ENCODE data around the gene CNGB1.
"Not testable (repeated sequence)": the region's sequence is repeated elsewhere in the genome, so short reads cannot be mapped to it uniquely, and the experiment has no call there.

The CNGB1 gene

DNA sequence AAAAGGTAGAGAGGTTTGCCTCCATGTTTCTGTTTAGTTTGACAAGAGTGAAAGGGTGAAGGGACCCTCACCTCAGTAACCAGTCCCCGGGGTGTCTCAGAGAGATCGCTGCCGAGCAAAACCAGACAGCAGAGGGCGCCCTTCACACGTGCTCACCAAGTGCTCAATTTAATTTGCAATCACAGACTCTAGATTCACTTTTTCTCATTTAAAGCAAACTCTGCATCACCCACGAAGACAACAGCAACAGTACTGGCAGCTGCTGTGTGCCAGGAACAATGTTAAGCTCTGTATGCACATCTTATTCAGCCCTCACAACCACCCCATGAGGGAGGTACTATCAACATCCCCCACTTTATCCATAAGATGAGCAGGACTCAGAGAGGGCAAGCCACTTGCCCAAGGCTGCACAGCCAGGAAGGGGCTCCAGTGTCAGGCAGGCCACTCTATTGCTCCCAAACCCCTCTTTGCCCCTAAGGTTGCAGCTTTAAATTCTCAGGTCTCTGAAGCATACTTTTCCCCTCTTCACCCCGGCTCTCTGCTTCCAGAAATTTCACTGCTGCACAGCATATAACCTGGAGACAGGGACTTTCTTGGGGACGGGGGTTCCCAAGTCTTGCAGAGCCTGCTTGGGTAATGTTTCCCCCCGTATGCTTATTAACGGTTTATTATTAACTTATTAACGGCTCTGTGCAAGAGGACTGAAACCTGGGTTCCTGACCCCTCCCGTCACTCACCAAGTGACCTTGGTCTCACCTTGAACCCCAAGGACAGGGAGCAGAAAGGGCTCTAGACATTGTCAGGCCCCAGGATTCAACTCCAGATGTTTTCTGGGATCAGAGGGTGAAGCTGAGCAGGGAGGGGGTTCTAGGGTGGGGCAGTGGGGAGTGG lies 70.9 kb downstream of the CNGB1 start:
- peak; percentile 45 for DNase-seq

DNA sequence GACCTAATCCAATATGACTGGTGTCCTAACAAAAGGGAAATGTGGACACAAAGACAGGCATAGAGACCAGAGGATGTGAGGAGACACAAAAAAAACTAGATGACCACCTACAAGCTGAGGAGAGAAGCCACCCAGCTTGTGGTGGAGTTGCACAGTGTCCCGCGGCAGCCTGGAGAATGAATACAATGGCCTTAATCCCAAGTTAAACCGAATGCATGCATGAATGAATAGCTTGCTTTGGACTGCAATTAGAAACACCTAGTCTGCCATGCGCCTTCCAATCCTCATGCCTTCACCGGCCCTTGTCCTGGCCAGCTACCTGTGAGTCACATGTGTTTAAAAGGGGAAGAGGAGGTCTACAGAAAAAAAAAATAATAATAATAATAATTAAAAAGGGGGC lies 72.0 kb downstream of the CNGB1 start:
- no peak for DNase-seq

DNA sequence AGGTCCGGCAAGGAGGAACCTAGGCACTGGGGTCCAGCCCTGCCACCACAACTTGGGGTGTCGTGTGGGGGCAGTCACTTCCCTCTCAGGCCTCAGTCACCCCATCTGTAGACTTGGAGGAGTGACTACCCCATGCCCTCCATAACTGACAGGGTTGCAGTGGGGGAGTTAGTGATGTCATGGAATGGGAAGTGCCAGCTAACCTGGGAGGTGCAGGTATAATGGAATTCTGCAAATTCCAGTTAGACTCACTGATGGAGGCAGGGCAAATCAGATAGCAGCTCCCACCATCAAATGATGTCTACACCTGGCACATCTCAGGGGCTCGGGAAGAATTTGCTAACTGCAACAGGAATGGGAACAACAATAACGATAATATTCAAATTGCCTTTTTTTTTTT lies 72.9 kb downstream of the CNGB1 start:
- no peak for DNase-seq

DNA sequence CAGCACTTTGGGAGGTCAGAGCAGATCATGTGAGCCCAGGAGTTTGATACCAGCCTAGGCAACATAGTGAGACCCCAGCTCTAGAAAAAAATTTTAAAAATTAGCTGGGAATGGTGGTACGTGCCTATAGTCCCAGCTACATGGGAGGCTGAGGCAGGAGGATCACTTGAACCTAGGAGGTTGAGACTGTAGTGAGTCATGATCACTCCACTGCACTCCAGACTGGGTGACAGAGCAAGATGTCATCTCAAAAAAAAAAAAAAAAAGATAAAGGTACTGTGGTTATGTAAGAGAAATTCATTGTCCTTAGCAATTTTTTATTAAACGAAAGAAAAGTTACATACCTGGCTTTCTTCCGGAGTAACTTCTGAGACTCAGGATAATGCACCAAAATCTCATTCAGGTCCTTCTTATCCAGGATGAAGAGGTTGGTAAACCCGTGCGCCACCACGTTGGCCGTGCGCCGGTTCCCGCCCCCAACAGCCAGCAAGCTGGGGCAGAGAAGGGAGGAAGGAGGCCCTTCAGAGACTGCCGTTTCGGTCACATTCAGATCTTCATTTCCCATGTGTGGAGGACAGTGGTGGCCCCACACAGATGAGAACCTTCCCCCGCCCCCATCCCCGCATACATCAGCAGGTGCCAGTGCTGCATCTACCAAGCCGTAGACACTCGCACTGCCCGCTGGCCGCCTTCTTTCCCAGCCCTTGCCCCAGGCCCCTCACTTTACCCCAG lies 73.7 kb downstream of the CNGB1 start:
- no peak for DNase-seq

DNA sequence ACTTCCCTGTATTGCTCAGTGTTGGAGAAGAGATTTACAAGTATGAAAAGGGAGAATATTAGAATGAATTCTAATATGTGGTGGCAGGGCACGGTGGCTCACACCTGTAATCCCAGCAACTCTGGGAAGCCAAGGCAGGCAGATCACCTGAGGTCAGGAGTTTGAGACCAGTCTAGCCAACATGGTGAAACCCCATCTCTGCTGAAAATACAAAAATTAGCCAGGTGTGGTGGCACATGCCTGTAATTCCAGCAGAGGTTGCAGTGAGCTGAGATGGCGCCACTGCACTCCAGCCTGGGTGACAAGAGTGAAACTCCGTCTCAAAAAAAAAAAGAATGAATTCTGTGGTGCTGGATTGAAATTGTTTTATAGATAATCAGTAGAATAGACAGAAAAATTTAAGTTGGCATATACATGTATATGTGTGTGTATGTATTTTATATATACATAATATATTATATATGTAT lies 75.8 kb downstream of the CNGB1 start:
- not testable (repeated sequence) for DNase-seq

DNA sequence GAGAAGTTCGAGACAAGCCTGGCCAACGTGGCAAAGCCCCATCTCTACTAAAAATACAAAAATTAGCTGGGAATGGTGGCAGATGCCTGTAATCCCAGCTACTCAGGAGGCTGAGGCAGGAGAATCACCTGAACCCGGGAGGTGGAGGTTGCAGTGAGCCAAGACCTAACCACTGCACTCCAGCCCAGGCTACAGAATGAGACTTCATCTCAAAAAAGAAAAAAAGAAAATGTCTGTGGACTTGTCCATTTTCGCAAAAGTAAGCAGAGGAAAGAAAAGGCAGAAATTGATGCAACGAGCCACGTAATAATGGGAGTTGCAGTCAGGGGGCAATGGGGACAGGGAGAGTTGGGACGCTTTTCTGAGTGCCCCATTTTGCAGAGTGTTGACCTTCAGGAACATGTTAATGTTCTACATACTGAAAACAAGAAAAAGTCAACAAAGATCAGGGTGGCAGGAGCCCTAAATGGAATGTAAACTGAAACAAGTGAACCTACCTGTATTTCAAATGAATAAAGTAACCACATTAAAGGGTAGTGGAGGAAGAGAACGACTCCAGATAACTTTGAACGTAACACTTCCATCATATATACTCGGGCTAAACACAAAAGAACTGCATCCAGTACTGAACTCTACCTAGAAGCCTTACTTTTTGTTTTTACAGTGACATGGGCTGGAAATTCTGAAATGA lies 76.4 kb downstream of the CNGB1 start:
- DNase-seq, result no peak

DNA sequence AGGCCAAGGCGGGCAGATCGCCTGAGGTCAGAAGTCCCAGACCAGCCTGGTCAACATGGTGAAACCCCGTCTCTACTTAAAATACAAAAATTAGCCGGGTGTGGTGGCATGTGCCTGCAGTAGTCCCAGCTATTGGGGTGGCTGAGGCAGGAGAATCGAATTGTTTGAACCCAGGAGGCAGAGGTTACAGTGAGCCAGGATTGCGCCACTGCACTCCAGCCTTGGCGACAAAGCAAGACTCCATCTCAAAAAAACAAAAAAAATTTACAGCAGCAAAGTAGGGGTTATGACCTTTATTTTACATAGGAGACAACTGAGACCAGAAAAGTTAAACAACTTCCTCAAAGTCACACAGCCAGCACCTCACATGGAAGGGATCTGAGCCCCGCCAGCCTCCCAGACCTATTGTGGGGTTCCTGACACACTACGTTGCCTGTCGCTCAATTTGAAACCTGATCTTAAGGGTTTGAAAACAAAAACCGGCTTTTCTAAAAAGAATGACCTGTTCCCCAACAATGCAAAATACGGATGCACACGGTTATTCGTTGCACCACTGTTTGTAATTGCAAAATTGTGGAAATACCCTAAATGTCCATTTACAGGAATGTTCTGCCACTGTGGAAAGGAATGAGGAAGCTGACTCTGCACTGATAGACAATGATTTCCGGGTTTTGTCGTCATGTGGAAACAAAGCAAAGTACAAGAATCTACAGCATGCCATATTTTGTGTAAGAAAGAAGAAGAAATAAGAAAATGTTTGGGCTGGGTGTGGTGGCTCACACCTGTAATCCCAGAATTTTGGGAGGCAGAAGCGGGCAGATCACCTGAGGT lies 77.2 kb downstream of the CNGB1 start:
- DNase-seq, result no peak

DNA sequence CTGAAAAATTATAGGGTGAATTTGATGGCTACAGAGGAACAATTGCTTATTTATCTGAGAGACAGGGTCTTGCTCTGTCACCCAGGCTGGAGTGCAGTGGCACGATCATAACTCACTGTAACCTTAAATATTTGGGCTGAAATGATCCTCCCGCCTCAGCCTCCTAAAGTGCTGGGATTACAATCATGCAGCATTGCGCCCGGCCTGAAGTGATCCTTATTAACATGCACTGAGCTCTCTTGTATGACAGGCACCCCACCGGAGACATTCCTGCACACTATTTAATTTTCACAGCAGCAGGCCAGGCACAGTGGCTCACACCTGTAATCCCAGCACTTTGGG lies 77.7 kb downstream of the CNGB1 start:
- DNase-seq, result no peak

DNA sequence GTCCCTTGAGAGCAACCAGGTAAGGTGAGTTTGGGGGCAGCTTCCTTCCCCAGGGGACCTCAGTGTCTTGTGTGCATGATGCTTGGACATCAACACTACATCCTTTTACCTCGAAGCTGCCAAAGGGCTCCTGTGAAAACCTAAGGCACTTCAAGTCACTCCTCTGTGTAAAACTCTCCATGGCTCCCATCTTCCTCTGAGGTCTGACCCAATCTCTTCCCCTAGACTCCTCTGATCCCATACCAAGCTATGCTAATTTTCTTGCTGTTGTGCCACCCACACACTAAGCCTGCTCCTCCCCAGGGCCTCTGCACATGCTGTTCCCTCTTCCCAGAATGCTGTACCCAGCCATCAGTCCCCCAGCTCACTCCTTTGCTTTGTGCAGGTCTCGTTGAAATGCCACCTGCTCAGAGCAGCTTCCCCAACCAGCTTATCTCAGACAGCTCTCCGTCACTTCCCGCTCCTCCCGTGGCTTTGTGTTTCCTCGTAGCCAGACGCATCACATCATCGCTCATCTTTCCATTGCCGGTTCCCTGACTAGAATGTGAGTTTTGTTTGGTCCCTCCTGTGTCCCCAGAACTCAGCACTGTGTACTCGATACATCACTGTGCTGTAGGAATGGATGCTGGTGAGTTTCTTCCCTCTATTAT lies 78.4 kb downstream of the CNGB1 start:
- DNase-seq, result no peak

DNA sequence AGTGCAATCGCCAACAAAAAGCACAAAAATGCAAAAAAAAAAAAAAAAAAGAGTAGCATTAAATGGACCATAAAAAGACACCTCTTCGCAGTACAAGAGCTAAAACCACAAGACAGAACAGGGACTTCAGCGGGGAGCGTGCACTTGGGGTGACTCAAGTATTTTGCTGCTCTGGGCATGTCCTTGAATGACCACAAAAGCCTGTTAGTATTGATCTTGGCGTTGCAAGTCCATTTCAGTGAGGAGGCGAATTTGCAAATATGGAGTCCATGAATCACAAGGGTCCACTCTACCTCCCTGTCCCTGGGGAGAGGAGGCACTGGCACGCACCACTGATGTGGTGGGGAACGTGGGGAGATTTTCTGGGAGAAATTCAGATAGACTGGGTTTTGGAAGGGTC lies 78.9 kb downstream of the CNGB1 start:
- DNase-seq, result no peak

DNA sequence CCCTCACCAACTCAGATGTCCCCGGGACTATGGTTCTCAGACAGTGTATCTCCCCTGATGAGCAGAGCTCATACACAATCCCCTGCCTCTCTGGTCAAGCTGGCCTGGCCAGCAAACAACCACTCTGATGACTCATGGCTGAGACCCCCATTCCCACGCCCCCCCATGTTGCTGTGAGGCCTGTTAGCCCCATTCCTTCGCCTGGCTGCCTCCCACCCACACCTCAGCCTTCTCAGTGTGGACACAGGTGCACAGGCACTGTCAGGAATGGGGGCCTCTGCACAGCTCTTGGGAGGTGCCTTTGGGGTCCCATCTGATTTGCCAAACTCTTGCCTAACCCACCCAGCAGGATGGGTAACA lies 80.2 kb downstream of the CNGB1 start:
- DNase-seq, result no peak

DNA sequence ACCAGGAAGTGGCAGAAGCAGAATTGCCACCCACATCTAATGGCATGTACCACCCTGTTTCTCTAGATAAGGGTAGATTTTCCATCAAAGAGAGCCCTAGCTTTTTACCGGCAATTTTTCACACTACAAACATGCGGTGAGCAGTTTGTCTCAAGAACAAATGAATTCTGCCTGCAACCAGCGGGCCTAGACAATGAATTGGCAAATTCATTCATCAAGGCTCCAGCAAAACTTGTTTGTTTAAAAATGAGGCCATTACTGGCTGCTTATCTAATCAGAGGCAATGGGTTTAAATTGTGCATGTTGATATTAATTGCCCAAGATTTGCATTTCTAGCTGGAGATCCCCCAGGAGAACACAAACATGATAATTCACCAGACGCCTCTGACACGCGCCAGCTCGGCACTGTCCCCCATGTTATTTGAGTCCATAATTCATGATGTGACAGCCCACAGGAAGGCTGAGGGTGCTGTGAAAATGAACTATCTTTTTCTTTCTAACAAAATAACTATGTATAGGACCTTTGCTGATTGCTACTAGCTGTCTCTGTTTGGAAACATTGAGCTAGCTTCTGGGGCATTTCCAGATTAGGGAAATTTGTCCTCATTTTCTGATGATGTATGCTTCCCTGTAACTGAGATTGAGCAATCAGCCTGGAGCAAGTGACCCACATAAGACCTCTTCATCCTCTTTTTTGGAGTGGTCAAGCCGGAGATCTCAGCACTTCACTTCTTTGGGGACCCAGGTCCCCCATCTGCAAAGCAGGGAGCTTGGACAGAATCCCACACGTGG lies 80.8 kb downstream of the CNGB1 start:
- no peak for DNase-seq

DNA sequence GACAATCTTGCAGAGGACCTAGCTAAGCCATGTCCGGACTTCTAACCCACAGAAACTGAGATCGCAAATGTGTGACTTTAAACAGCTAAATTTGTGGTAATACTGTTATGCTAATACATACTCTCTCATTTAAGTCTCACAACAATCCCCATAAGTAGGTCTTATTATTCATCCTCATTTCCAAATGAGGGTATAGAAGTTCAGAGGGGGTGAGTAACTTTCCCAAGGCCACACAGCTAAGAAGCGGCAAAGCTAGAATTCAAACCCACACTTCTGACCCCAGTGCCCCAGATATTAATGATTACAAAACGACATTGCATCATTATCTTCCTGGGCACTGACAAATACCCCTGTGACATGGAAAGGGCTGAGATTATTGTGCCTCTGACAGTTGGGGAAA lies 81.4 kb downstream of the CNGB1 start:
- no peak for DNase-seq

DNA sequence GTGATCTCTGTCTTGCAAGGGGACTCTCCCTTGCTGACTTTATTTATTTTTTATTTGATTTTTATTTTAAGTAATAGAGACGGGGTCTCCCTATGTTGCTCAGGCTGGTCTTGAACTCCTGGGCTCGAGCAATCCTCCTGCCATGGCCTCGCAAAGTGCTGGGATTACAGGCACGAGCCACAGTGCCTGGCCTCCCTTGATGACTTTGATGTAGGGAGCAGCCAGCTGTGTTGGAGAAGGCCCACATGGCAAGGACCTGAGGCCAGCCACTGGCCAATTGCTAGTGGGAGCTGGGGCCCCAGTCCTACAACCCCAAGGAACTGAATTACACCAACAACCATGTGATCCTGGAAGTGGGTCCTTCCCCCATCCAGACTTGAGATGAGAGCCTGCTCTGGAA lies 81.8 kb downstream of the CNGB1 start:
- no peak for DNase-seq

DNA sequence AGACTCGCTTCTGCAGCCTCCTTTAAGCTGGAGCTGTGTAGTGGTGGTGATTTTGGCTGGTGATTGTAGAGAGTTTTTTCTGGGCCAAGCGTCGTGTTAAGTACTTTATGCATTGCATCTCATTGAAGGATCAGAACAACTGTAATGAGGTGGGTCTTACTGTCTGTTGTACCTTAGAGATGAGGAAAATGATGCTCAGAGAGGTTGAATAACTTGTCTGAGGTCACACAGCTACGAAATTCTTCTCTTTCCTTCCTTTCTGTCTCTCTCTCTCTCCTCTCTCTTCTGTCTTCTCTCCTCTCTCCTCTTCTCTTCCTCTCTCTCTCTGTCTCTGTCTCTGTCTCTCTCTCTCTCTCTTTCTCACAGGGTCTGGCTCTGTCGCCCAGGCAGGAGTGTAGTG lies 82.8 kb downstream of the CNGB1 start:
- DNase-seq, result no peak

DNA sequence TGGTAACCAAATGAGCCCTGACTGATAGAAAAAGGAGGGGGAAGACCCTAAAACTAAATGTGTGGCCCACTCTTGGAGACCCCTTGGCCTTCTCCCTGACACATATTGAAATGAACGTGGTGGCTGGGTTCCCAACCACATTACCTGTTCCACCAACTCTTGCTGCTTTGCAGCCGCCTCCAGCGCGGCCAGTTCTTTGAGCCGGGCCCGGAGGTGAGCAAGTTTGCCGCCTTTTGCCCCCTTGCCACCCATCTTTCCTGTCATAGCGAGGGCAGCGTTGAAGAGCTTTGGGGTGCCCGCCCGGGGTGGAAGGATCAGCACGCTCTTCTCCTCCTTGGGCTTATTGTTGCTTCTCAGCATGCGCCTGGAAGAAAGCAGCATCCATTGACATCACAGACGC lies 83.2 kb downstream of the CNGB1 start:
- no peak for DNase-seq

DNA sequence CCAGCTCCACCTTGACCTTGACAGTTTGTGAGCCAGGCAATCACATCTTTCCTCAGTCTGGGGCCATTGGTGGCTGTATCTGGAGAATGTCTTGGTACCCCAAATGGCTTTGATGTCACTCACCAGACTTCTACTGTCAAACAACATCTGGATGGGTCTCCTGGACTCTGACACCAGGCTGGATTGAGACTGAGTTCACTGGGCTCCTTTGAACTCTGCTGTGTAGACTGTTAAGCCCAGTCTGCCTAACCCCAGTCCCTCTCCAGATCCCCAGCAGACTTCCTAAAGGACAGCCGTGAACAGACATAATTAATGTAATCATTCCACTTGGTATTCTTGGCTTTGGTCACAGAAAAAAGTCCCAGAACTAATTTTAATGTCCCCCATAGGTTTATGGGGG lies 84.5 kb downstream of the CNGB1 start:
- DNase-seq, result no peak

DNA sequence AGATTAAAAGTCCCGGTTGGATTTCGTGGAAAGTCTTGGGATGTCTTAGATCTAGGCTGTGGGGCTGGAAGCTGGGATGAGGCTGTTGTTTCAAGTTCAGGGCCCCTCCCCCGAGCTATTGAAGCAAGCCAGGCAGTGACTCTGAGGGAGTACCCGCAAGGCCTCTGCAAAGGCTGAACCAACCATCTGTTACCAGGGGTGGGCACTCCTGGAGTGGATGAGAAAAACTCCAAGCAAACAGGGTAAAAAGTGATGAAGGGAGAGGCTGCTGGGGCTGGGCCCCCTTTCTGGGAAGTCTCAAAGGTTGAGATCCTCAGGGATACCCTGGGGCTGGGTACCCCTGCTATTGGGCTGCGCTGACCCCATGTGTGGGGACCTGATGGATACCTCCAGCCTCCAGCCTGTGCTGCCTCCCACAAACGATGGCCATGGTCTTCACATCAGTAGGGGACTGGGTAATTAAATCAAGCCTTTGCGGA lies 86.2 kb downstream of the CNGB1 start:
- DNase-seq, result no peak

DNA sequence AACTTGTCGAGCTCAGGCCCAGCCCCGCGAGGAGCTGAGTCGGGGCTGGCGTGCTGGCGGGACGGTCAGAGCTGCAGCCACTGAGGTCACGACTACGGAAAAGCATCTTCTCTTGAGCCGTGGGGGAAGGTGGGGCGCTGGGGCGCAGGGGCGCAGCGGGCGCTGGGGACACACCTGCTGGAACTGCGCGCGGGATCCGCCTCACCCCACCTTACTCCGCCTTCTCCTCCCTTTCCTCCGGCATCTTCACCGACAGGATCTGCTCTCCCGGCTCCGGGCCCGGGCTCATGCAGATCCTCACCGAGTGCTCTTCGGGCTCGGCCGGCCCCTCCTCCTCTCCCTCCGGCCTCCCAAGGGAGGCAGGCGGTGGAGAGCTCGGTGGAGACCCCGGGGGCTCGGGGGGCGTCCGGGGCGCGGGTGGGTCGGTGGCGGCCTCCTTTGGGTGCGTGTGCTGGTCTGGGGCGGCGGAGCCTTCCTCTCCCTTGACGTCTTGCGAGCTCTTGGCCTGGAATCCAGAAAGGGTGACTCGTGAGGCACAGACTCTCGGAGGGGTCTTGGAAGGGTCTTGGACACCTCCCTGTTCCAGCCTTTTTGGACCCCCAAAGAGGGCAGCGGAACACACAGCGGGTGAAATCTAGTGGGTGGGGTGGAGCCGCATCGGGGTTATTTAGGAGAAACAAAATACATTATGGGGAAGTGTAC lies 86.8 kb downstream of the CNGB1 start:
- DNase-seq, result no peak

DNA sequence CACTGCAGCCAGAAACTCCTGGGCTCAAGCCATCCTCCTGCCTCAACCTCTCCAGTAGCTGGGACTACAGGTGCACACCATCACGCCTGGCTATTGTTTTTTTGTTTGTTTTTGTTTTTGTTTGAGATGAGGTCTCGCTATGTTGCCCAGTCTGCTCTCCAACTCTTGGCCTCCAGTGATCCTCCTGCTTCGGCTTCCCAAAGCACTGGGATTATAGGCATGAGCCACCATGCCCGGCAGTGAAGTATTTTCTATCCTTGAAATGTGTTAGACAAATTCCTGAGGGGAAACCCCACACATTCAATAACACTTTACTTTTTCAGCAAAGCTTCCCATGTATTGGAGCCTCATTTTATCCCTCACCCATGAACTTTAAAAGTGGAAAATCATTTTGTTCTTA lies 87.4 kb downstream of the CNGB1 start:
- no peak for DNase-seq

DNA sequence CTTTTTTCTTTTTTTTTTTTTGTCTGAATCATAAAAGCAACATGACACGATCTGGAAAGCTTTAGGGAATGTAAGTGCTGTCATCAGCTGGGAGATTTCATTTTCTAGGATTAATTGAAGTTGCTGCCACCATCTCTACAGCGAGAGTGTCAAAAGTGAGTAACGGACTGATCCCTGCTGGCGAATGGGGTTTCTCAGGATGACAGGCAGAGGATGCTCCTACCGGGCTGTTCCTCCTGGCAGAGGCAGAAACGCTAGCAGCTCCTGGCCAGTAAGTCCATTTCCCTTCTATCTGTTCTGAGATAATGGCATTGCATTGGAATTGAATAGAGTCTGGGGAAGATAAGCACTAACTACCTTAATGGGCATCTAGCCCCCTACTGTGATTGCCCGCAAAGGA lies 88.1 kb downstream of the CNGB1 start:
- no peak for DNase-seq

Measured in NCI-H1436 (cell line).